Bronchial epithelial cell (primary cell): ENCODE results near the gene GPR156. TPM values are rescaled to one million over a fixed set of nuclear protein-coding genes. Genes with fewer than 3 reads are reported as not detected.

Experiments
- DNase-seq: peaks from one replicate; pipeline ENCODE4 v3.0.0-alpha.2; 2010; ENCODE audit warnings: low read depth
- FAIRE-seq: peaks from 2 replicates; lab custom pipeline; 2011; peaks lifted over from hg19 to GRCh38; lab: Jason Lieb, UNC
- H3K27me3 ChIP-seq: 2 replicates; pipeline ENCODE4 v1.5.1; 2011; ENCODE audit warnings: low read length; ENCODE audit not compliant: control insufficient read depth, insufficient read depth
- H3K36me3 ChIP-seq: 2 replicates; pipeline ENCODE4 v1.5.1; 2011; ENCODE audit warnings: low read length; ENCODE audit not compliant: control insufficient read depth, insufficient read depth
- H3K4me3 ChIP-seq: 2 replicates; pipeline ENCODE4 v1.5.1; 2011; ENCODE audit warnings: mild to moderate bottlenecking, low read depth, low read length, control low read depth
- CTCF ChIP-seq: IDR thresholded peaks from 2 replicates; pipeline ENCODE4 v1.5.1; 2011; ENCODE audit warnings: mild to moderate bottlenecking, moderate library complexity, low read length, control low read depth, inconsistent platforms; ENCODE audit not compliant: insufficient read depth, severe bottlenecking
- total RNA-seq: library from RNA; depleted of rRNA; stranded (reverse); fragments of >200 nt; gene quantifications from 2 replicates; pipeline ENCODE4 v1.2.1, GENCODE V29; 2014

The GPR156 gene
- total RNA-seq, 1 donor from 2014 or later = under 0.01 TPM

- Histone ChIP-seq H3K4me3 (no peak overlapping the region), H3K36me3 (no peaks in the 10 kb centered on the region), H3K27me3 (no peaks in the 10 kb centered on the region)
- DNase-seq (no peak), FAIRE-seq (no peak)
- TF ChIP-seq CTCF = no peak
Measured at GRCh38 chr3:120167488-120167887, 117.5 kb downstream of the GPR156 start.

- Histone ChIP-seq H3K27me3 (no peaks in the 10 kb centered on the region), H3K36me3 (no peaks in the 10 kb centered on the region), H3K4me3 (no peak overlapping the region)
- no peak for TF ChIP-seq CTCF
- FAIRE-seq = no peak
- DNase-seq = no peak
Measured at GRCh38 chr3:120163816-120164215, 121.2 kb downstream of the GPR156 start.

DNA sequence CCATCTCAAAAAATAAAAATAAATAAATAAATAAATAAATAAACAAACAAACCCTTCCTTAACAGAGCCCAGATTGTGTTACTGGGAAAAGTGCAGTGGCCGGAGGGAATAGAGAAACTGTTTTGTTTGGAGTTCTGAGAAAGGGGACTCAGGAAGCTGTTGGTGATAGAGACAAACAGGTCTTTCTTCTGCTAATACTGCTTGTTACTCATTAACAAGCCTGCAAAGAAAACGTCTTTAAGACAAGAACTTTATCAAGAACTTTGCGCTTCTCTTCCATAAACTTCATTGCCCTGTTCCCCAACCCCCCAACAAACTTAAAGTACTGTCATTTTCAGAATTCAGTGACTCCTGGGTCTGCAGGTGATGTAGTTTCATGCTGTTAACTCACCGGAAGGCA, 122.0 kb downstream of the GPR156 start:
- TF ChIP-seq CTCF = no peak
- no peak overlapping the region for H3K4me3 ChIP-seq
- FAIRE-seq = no peak
- no peaks in the 10 kb centered on the region for H3K27me3 ChIP-seq
- H3K36me3 ChIP-seq = no peaks in the 10 kb centered on the region
- DNase-seq = no peak

GRCh38 chr3:120162400-120162799, 122.6 kb downstream of the GPR156 start:
- Histone ChIP-seq H3K4me3 (no peak overlapping the region), H3K36me3 (no peaks in the 10 kb centered on the region), H3K27me3 (no peaks in the 10 kb centered on the region)
- DNase-seq (peak; percentile 28), FAIRE-seq (no peak)
- TF ChIP-seq CTCF = no peak

GRCh38 chr3:120161902-120162301, 123.1 kb downstream of the GPR156 start:
- no peaks in the 10 kb centered on the region for H3K36me3 ChIP-seq
- DNase-seq (no peak), FAIRE-seq (no peak)
- H3K4me3 ChIP-seq = no peak overlapping the region
- H3K27me3 ChIP-seq = no peaks in the 10 kb centered on the region
- TF ChIP-seq CTCF = no peak

- FAIRE-seq (peak; percentile 99), DNase-seq (peak; percentile 99)
- no peak for TF ChIP-seq CTCF
- no peaks in the 10 kb centered on the region for H3K27me3 ChIP-seq
- no peak overlapping the region for H3K4me3 ChIP-seq
- H3K36me3 ChIP-seq = no peaks in the 10 kb centered on the region
Measured at GRCh38 chr3:120160050-120160449, 125.0 kb downstream of the GPR156 start.
